Suprapubic skin (tissue), 4 donors: ENCODE results near the gene ANK2.

ENCODE experiments used
- CTCF ChIP-seq, 2 donors: fragments of 200-600 bp in 1 of 2; fragments of 450-650 bp in 1 of 2; sonication (generic) in 1 of 2; IDR thresholded peaks; one replicate each; pipeline ENCODE4 v1.5.1; 2016 to 2019; ENCODE audit warnings: antibody characterized with exemption in 2 of 2, mild to moderate bottlenecking in 1 of 2, moderate library complexity in 1 of 2
- EP300 ChIP-seq: sonication (generic); formaldehyde crosslinking; IDR thresholded peaks from one replicate; pipeline ENCODE4 v1.6.1; 2017; ENCODE audit warnings: antibody characterized with exemption
- POLR2AphosphoS5 ChIP-seq, 3 donors: sonication (generic); formaldehyde crosslinking; IDR thresholded peaks; one replicate each; pipeline ENCODE4 v1.6.1; 2017; ENCODE audit warnings: antibody characterized with exemption in 3 of 3

GRCh38 chr4:113109106-113109718, 59.8 kb downstream of the ANK2 start:
- TF ChIP-seq CTCF (IDR thresholded peaks at IDR 0.05) (no peak), POLR2AphosphoS5 (IDR thresholded peaks at IDR 0.05) (no peak), EP300 (no peak)
